Astrocyte (in vitro differentiated cells and primary cell): Measurements from ENCODE around the gene ANAPC7. TPM values are rescaled to one million over a fixed set of nuclear protein-coding genes. Genes with fewer than 3 reads are reported as not detected.

ENCODE experiments used
- DNase-seq: peaks from one replicate; pipeline ENCODE4 v3.0.0-alpha.2; 2010; ENCODE audit warnings: low read depth
- FAIRE-seq: peaks from 2 replicates; lab custom pipeline; 2011; peaks lifted over from hg19 to GRCh38; lab: Jason Lieb, UNC
- H2AFZ ChIP-seq: 2 replicates; pipeline ENCODE4 v1.6.0; 2012; ENCODE audit warnings: low read depth, low read length, inconsistent platforms
- H3K27ac ChIP-seq: 2 replicates; pipeline ENCODE4 v1.5.1; 2011; ENCODE audit warnings: low read depth, low read length, inconsistent platforms
- H3K27me3 ChIP-seq: 2 replicates; pipeline ENCODE4 v1.6.0; 2011; ENCODE audit warnings: low read length, inconsistent platforms; ENCODE audit not compliant: insufficient read depth
- H3K36me3 ChIP-seq: 2 replicates; pipeline ENCODE4 v1.5.1; 2011; ENCODE audit warnings: low read length, inconsistent platforms; ENCODE audit not compliant: insufficient read depth
- H3K4me1 ChIP-seq: 2 replicates; pipeline ENCODE4 v1.5.1; 2011; ENCODE audit warnings: low read length, inconsistent platforms; ENCODE audit not compliant: insufficient read depth
- H3K4me2 ChIP-seq: 2 replicates; pipeline ENCODE4 v1.6.0; 2012; ENCODE audit warnings: low read length, inconsistent platforms
- H3K4me3 ChIP-seq: 2 replicates; pipeline ENCODE4 v1.5.1; 2011; ENCODE audit warnings: low read depth, mild to moderate bottlenecking, low read length, inconsistent platforms; ENCODE audit not compliant: insufficient read depth
- H3K79me2 ChIP-seq: 2 replicates; pipeline ENCODE4 v1.6.0; 2012; ENCODE audit warnings: mild to moderate bottlenecking, low read length, inconsistent platforms; ENCODE audit not compliant: insufficient read depth
- H3K9ac ChIP-seq: 2 replicates; pipeline ENCODE4 v1.6.0; 2012; ENCODE audit warnings: mild to moderate bottlenecking, low read length, inconsistent platforms
- H3K9me3 ChIP-seq: 2 replicates; pipeline ENCODE4 v1.5.1; 2012; ENCODE audit warnings: low read depth, mild to moderate bottlenecking, low read length, inconsistent platforms; ENCODE audit not compliant: insufficient read depth
- H4K20me1 ChIP-seq: 2 replicates; pipeline ENCODE4 v1.6.0; 2012; ENCODE audit warnings: low read length, inconsistent platforms; ENCODE audit not compliant: insufficient read depth
- H3K27ac Mint-ChIP-seq: one replicate; pipeline ENCODE4 v1.8.0; 2021; ENCODE audit warnings: mild to moderate bottlenecking, mixed read lengths; ENCODE audit not compliant: unreplicated experiment
- H3K27me3 Mint-ChIP-seq: one replicate; pipeline ENCODE4 v1.8.0; 2021; ENCODE audit warnings: low read depth, mixed read lengths; ENCODE audit not compliant: unreplicated experiment
- H3K36me3 Mint-ChIP-seq: one replicate; pipeline ENCODE4 v1.8.0; 2021; ENCODE audit warnings: low read depth, mixed read lengths; ENCODE audit not compliant: unreplicated experiment
- H3K4me1 Mint-ChIP-seq: one replicate; pipeline ENCODE4 v1.8.0; 2021; ENCODE audit warnings: low read depth, mixed read lengths; ENCODE audit not compliant: unreplicated experiment
- H3K4me3 Mint-ChIP-seq: one replicate; pipeline ENCODE4 v1.8.0; 2021; ENCODE audit warnings: mild to moderate bottlenecking, moderate library complexity, mixed read lengths; ENCODE audit not compliant: unreplicated experiment
- H3K9me3 Mint-ChIP-seq: one replicate; pipeline ENCODE4 v1.8.0; 2021; ENCODE audit warnings: mild to moderate bottlenecking, mixed read lengths; ENCODE audit not compliant: unreplicated experiment
- EZH2 ChIP-seq: IDR thresholded peaks from 2 replicates; pipeline ENCODE4 v1.6.1; 2012; ENCODE audit warnings: mild to moderate bottlenecking, low read length, inconsistent platforms; ENCODE audit not compliant: insufficient read depth
- total RNA-seq: library from RNA; stranded (reverse); gene quantifications from 2 replicates; pipeline ENCODE4 v1.2.1, GENCODE V29; 2021
- TF ChIP-seq, protein P1 (sequence below): IDR thresholded peaks from 2 replicates; pipeline ENCODE4 v1.5.1; 2011; ENCODE audit warnings: low read depth, mild to moderate bottlenecking, inconsistent platforms, low read length, moderate library complexity; ENCODE audit not compliant: insufficient read depth

The ANAPC7 gene
- total RNA-seq, 1 donor from 2014 or later, result 50.7 TPM

DNA sequence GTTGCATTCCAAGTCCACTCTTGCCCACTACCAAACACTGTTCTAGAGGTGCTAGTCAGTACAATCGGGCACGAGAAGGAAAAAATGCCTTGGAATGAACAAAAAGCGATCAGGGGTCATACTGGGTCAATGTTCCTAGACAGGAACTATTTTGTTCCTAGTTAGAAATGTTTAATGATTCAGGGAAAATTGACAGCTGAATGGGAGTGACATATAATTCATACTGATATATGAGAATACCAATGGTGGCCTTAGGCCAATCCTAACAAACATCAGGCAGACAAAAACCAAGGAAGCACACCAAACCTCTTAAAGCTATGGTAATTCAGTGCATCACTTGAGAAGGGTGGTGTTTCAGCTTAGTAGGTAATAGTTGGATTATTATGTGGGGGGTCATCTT is 51.1 kb downstream of the ANAPC7 start:
- H3K27ac Mint-ChIP-seq, result no peak overlapping the region
- H3K4me3 Mint-ChIP-seq, result no peak overlapping the region
- DNase-seq (no peak), FAIRE-seq (no peak)
- Histone ChIP-seq H3K4me1 (no peaks in the 10 kb centered on the region), H3K4me3 (no peak overlapping the region), H3K79me2 (no peaks in the 10 kb centered on the region), H3K36me3 (peaks cover 34% of the 10 kb centered on the region), H3K27ac (no peak overlapping the region), H3K9ac (no peak overlapping the region), H3K27me3 (no peaks in the 10 kb centered on the region), H2AFZ (no peak overlapping the region), H4K20me1 (peaks cover 43% of the 10 kb centered on the region), H3K4me2 (no peak overlapping the region), H3K9me3 (no peaks in the 10 kb centered on the region)
- H3K9me3 Mint-ChIP-seq, result no peaks in the 10 kb centered on the region
- no peaks in the 10 kb centered on the region for H3K27me3 Mint-ChIP-seq
- H3K4me1 Mint-ChIP-seq, result peaks cover 2% of the 10 kb centered on the region
- peaks cover 18% of the 10 kb centered on the region for H3K36me3 Mint-ChIP-seq
- no peak for TF ChIP-seq EZH2
- TF ChIP-seq, protein P1, sequence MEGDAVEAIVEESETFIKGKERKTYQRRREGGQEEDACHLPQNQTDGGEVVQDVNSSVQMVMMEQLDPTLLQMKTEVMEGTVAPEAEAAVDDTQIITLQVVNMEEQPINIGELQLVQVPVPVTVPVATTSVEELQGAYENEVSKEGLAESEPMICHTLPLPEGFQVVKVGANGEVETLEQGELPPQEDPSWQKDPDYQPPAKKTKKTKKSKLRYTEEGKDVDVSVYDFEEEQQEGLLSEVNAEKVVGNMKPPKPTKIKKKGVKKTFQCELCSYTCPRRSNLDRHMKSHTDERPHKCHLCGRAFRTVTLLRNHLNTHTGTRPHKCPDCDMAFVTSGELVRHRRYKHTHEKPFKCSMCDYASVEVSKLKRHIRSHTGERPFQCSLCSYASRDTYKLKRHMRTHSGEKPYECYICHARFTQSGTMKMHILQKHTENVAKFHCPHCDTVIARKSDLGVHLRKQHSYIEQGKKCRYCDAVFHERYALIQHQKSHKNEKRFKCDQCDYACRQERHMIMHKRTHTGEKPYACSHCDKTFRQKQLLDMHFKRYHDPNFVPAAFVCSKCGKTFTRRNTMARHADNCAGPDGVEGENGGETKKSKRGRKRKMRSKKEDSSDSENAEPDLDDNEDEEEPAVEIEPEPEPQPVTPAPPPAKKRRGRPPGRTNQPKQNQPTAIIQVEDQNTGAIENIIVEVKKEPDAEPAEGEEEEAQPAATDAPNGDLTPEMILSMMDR, result no peak

DNA sequence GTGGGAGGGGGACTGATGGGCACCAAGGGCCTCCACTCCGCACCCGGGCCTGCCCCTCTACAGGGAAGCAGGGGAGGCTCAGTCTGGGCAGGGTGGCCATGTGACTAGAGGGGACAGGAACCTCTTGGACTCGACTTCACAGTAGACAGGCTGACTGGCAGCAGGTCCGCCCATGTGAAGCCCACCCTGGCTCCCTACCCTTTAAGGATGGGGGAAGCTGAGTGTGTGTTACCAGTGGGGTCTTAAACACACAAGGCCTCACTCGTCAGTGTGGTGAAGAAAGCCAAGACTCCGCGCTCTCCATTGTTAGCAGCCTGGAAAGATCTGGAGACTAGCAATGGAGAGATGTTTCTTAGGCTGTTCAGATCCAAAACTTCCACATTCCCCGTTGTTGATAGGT is 52.4 kb downstream of the ANAPC7 start:
- Mint-ChIP-seq H3K9me3 (no peaks in the 10 kb centered on the region), H3K4me3 (no peak overlapping the region), H3K27ac (no peak overlapping the region), H3K36me3 (peaks cover 20% of the 10 kb centered on the region), H3K27me3 (no peaks in the 10 kb centered on the region), H3K4me1 (peaks cover 2% of the 10 kb centered on the region)
- TF ChIP-seq EZH2, result no peak
- TF ChIP-seq, protein P1, result no peak
- Histone ChIP-seq H3K9me3 (no peaks in the 10 kb centered on the region), H3K4me2 (no peak overlapping the region), H2AFZ (no peak overlapping the region), H3K27ac (no peak overlapping the region), H3K36me3 (peaks cover 45% of the 10 kb centered on the region), H4K20me1 (peaks cover 46% of the 10 kb centered on the region), H3K27me3 (no peaks in the 10 kb centered on the region), H3K79me2 (peaks cover 1% of the 10 kb centered on the region), H3K9ac (no peak overlapping the region), H3K4me1 (no peaks in the 10 kb centered on the region), H3K4me3 (no peak overlapping the region)
- no peak for FAIRE-seq
- no peak for DNase-seq

DNA sequence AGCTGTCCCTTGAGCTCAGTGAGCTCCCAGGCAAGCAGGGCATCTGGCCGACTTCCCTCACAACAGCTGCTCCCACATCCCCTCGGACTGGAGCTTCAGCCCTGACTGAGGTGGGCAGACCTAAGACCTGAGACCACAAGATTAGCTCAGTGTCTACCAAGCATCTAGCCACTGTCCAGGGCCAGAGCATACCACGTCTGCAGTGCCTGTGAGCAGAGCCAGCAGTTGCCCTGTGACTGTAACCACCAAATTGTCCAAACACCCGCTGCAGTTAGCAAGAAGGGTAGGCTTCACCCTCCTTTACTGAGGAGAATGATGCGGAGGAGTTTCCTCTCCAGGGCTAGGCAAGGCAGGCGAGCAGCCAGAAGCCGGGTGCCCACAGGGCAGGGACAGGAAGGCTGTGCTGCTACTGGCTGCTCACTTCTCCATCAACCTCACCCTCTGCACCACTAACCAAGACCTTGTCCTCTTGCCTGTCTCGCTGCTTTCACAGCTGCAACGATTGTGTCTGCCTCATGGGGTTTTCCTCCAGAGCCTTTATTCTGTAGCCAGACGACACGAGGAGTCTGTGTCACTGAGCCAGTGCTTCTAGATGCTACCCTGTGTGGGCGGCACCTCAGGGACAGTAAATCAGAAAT is 53.9 kb downstream of the ANAPC7 start:
- H3K36me3 ChIP-seq, result peaks cover 59% of the 10 kb centered on the region

More for the DNA sequence above, 53.9 kb downstream of the ANAPC7 start:
- no peak for FAIRE-seq
- DNase-seq, result no peak
- peak overlapping the region; percentile 11 for H3K27ac Mint-ChIP-seq
- H3K4me3 ChIP-seq, result no peak overlapping the region
- H2AFZ ChIP-seq, result no peak overlapping the region
- no peak overlapping the region for H3K9ac ChIP-seq
- peaks cover 2% of the 10 kb centered on the region for H3K4me1 Mint-ChIP-seq
- peaks cover 9% of the 10 kb centered on the region for H3K79me2 ChIP-seq
- no peak overlapping the region for H3K27ac ChIP-seq
- TF ChIP-seq, protein P1, result no peak
- TF ChIP-seq EZH2, result no peak
- no peak overlapping the region for H3K4me2 ChIP-seq
- H3K4me1 ChIP-seq, result no peaks in the 10 kb centered on the region
- no peaks in the 10 kb centered on the region for H3K27me3 Mint-ChIP-seq
- H3K4me3 Mint-ChIP-seq, result no peak overlapping the region
- H3K27me3 ChIP-seq, result no peaks in the 10 kb centered on the region
- H4K20me1 ChIP-seq, result peaks cover 61% of the 10 kb centered on the region
- H3K36me3 Mint-ChIP-seq, result peaks cover 29% of the 10 kb centered on the region
- no peaks in the 10 kb centered on the region for H3K9me3 Mint-ChIP-seq
- no peaks in the 10 kb centered on the region for H3K9me3 ChIP-seq
